Peyer's patch (tissue), 4 donors: ENCODE data around the gene SH3RF3.

Source experiments
- CTCF ChIP-seq, 6 experiments: fragments of 450-650 bp in 4 of 6; fragments of 200-600 bp in 2 of 6; sonication (generic) in 1 of 6; IDR thresholded peaks; one replicate each; pipeline ENCODE4 v1.5.1; 2017 to 2019; ENCODE audit warnings: antibody characterized with exemption in 6 of 6, mild to moderate bottlenecking in 3 of 6, moderate library complexity in 1 of 6
- POLR2A ChIP-seq, 2 donors: fragments of 450-650 bp; IDR thresholded peaks; one replicate each; pipeline ENCODE4 v1.5.1; 2017; ENCODE audit warnings: antibody characterized with exemption in 2 of 2, mild to moderate bottlenecking in 2 of 2, moderate library complexity in 2 of 2

DNA sequence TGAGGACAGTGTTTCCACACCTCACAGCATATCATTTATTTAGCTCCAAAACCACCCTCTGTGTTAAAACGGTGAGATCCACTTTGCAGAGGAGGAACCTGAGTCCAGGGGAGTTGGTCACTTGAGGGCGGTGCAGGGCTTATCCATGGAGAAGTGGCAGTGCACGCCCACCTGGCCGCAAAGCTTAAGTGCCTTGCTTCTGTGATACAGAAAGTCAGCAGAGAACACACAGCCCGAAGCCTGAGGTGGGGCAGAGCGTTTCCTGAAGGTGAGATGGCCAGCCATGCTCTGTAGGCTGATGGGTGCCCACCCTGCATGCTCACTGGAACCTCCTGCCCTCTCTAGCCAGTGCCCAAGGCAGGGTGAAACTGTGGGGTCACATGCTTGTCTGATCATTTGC, 87.3 kb downstream of the SH3RF3 start:
- TF ChIP-seq CTCF (IDR thresholded peaks at IDR 0.05) (no peak), POLR2A (IDR thresholded peaks at IDR 0.05) (no peak)
